Left kidney (tissue), 2 donors: Measurements from ENCODE around the gene PXYLP1. TPM values are rescaled to one million over a fixed set of nuclear protein-coding genes. Genes with fewer than 3 reads are reported as not detected.

ENCODE experiments used
- DNase-seq: peaks from one replicate; pipeline ENCODE4 v3.0.0-alpha.2; 2013
- polyA plus RNA-seq: library from polyadenylated mRNA; unstranded; fragments of 120-200 nt; gene quantifications from one replicate; pipeline ENCODE4 v1.2.1, GENCODE V29; 2013; ENCODE audit not compliant: insufficient read length

Gene PXYLP1
- polyA plus RNA-seq, 1 donor = 39.3 TPM

GRCh38 chr3:141271279-141272030, 39.8 kb downstream of the PXYLP1 start:
- DNase-seq = no peak

DNA sequence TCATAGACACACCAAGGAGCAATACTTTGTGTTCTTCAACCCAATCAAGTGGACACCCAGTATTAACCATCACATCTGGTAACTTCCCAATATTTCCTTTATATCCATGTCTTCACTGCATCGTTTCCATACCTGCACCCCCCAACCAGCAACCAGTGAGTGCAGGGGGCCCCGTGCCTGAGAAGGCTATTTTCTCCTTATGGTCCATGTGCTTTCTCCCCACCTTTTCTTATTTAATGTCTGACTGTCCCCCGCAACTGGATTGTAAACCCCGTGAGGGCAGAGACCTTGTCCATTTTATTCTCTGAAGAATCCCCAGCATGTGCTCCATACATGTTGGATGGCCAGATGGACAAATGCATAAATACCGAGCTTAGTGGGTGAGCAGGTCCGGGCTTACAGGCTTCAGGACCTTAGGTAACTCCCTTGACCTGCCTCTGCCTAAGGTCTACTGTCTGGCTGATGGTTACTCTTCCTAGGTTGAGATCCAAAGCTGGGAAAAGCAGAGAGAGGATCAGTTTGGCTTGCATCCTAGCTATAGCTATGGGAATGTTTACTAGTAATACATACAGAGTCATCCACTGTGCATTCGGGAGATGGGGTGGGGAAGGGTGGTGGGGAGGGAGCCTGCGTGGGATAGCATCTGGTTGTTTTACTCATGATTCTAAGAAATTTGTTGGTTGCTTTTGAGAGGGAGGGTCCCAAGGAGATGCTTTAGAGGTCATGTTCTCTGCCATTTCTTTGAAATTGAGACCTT, 41.5 kb downstream of the PXYLP1 start:
- DNase-seq = no peak

DNA sequence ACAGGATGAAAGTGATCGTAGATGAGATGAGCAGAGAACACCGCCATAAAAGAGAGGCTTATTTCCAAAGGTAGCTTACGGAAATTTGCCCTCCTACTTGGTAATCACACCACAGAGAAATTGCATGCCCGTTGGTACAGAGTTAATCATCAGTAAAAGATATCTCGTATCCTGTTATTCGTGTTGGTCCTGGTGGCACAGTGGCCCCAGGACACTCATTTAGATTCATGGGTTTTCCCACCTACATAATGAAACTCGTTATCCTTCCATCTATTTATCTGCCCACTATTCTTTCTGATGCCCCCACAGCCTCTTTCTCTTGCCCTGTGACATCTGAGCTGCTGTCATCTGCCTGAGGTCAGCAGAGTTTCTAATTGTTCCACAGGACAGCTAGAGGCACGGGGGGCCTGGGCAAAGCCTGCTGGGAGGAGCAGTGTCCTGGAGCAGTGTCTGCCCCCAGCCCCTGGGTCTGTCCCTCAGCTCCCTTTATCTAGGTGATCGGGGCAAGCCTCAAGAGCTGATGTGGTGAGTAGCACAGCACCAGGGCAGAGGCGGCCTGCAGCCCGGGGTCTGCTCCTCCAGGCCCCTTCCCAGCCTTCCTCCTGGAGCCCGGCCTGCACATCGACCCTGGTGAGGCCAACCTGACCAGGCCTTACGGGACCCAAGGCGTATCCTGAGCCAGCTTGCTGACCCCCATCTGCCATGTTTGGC, 42.2 kb downstream of the PXYLP1 start:
- no peak for DNase-seq

DNA sequence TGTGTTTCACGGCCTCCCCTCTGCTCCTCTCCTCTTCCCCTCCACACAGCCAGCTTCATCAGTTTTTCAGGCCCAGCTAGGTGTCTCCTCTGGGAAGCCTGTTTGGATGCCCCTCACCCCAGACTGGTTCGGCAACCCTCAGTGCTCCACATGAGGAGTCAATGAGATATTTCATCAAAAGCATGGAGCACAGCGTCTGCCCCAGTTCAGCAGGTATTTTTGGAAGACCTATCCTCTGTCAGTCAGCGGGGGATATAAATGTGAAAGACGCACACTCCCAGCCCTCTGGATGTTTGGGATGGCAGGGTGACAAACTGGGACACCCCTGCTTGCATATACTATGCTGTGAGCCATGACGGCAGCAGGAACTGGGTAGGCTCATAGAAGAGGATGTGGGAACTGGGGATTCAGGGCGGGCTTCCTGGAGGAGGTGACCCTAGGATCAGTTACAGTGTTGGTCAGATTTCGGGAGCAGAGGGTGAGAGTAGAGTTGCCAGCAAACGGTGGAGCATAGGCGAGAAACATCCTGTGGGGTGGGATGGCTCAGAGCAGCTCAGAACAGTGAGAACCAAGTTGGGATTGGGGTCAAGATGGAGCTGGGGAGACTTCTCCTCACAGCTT, 42.9 kb downstream of the PXYLP1 start:
- DNase-seq = no peak

- DNase-seq = no peak
Observed at GRCh38 chr3:141275032-141275422, 43.4 kb downstream of the PXYLP1 start.

GRCh38 chr3:141275511-141275910, 43.9 kb downstream of the PXYLP1 start:
- DNase-seq = no peak

DNA sequence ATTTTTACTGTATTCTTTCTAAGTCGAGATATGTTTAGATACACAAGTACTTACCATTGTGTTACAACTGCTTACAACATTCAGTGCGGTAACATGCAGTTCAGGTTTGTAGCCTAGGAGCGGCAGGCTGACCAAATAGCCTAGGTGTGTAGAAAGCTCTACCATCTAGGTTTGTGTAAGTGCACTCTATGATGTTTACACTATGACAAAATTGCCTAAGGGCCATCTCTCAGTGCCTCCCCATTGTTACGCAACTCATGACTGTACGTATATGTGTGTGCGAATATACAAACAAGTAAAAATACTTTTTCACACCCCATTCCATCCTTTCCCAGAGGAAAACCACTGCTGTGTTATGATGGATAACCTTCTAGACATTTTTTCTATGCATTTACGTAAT, 44.3 kb downstream of the PXYLP1 start:
- no peak for DNase-seq

DNA sequence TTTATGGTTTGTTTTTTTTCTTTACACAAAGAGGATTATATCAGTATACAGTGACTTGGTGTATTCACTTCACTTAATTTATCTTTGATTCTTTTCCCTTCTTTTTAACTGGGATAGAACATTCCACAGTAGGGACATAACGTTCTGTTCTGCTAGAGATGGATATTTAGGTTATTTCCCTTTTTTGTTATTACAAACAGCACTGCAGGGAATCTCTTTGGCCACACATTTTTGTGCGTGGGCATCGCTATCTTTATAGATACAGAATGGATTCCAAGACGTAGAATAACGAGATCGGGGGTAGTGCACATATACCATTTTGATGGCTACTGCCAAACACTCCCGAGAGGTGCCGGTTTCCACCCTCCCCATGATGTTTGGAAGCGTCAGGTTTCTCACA, 44.8 kb downstream of the PXYLP1 start:
- DNase-seq = no peak

DNA sequence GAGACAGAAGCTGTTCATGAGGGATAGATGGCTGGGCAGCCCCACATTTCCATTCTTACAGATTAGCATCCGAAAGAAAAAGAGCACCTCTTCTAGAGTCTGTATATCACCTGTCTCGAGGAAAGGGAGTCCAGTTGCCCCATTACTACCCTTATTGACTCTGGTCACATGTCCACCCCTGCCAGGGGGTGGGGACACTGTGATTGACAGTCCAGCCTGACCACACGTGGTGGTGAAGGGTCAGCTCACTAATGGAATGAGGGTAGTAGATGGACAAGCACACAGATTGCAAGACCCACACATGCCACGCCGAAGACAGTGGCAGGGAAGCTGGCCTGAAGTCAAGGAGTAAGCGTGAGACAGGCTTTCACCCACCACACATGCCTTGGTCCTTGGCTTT, 45.8 kb downstream of the PXYLP1 start:
- no peak for DNase-seq

- no peak for DNase-seq
Observed at GRCh38 chr3:141278196-141279076, 46.8 kb downstream of the PXYLP1 start.

DNA sequence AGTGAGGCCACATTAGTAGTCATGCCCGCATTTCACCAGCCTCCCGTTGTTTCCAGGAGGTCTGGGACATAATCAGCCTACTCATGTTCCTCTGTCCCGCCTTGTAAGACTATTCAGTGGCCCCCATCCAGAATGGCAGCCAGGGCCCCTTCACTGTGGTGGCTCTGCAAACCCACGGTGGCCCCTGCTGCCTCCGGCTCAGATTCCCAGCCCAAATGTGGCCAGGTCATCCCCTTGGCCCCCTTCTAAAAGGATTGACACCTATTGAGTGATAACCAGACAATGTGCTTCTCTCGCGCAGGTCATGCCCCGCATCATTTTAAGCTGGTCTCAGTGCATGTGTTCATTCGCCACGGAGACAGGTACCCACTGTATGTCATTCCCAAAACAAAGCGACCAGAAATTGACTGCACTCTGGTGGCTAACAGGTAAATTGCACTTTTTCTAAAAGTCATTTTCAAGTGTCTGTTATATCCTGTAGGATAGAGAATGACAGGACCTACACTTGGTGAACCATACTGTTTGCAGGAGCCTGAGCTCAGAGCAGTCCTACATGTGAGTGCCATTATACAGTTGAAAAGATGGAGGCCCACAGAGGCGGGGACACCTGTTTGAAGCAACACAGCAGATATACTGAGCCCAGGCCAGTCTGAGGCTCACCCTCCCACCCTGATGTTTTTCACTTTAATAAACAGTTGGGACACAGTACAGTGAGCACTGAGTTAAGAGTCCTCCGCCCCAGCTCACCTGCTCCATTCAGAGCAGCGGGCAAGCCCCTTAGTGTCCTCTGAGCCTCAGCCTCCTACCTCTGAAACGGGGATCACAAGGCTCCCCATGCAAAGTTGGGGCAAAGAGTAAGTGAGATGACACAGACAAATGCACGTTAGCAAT, 47.7 kb downstream of the PXYLP1 start:
- DNase-seq = no peak

DNA sequence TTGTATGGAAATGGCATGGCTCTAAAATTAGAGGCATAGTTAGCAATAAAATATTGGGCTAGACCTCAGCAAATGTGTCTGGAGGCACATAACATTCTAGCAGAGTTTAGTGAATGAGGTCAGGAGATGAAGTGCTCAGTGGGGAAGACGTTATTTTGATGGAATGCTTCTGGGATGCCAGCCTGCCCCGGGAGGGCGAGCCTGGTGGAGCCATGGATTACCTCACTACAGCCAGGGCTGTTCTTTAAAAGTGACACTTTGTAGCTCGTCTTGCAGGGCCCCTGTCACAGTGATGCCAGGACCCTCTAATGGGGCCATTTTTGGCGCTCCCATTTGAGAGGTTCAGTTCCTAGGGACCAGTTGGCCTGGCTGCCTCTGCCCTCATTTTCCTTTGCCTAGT, 48.5 kb downstream of the PXYLP1 start:
- no peak for DNase-seq

GRCh38 chr3:141280690-141281089, 49.1 kb downstream of the PXYLP1 start:
- no peak for DNase-seq

DNA sequence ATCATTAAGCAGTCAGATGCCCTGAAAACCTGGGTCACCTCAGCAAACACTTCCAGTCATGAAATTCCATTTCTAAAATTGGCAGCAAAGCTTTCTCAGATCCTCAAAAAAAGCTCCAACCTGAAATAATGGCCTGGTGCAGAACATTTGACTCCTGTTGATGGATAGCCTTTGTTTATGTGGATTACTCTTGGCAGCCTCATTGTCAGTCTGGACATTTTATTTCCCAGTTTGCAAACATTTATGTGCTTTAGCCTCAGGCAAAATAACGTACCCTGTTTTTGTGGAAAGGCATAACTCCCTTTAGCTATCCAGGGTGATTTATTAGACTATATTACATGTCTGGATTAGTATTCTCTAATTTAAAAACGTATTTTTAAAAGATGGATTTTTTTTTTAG, 53.9 kb downstream of the PXYLP1 start:
- DNase-seq = no peak

GRCh38 chr3:141286856-141287255, 55.2 kb downstream of the PXYLP1 start:
- DNase-seq = no peak

DNA sequence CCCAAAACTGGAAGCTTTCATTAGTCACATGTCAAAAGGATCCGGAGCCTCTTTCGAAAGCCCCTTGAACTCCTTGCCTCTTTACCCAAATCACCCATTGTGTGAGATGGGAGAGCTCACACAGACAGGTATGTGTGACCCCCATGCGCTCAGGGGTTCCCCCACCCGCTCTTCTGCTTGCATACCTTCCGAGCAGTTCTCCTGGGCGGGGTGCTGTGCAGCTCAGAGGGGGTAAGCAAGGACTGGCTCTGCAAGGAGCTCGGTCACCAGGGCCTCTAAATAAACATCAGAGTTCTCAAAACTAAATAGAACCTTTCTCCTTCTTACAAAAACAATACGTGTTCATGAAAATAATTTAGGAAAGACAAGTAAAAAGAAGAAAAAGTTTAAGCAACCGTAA, 55.7 kb downstream of the PXYLP1 start:
- DNase-seq = no peak

- no peak for DNase-seq
Observed at GRCh38 chr3:141288336-141288990, 56.8 kb downstream of the PXYLP1 start.

DNA sequence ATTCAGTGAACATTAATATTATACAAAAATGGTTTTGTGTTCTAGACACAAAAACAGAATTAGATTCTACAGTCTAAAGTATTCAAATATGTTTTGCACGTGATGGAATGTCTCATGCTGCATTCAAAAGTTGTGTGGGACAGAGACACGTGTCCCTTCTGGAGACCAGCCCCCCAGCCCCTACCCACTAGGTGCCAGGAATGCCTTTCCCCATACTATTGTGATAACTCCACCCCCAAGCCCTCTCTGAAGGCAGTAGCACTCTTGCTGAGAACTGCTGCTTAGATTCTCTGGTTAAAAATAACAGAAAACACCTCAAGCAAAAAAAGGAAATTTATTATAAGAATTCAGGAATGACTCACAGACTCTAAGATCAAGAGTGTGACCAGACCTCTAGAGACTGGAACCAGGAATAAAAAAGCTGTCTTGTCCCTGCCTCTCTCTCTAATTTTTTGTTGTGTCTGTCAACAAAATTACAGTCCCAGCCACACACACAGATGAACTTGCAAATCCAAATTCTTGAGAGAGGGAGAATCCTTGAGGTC, 57.7 kb downstream of the PXYLP1 start:
- no peak for DNase-seq

GRCh38 chr3:141291559-141292355, 60.1 kb downstream of the PXYLP1 start:
- no peak for DNase-seq
